ENCODE measurements around the gene CX3CL1.
A peak's percentile ranks its signal among the peaks of the same experiment; 100 is the strongest.

Gene CX3CL1

GRCh38 chr16:57422026-57422944 is 50.0 kb downstream of the CX3CL1 start:
- peak; percentile 90 for TF ChIP-seq CTCF (conservative IDR thresholded peaks at IDR 0.05; ENCODE audit: control insufficient read depth, insufficient read depth, low read depth, low read length)
- DNase-seq (ENCODE audit: low read depth): peak; percentile 65
- H3K4me3 ChIP-seq (ENCODE audit: control insufficient read depth, low read depth, low read length): no peak overlapping the region

GRCh38 chr16:57423152-57423551 is 50.9 kb downstream of the CX3CL1 start:
- no peak overlapping the region for H3K4me3 ChIP-seq (ENCODE audit: control insufficient read depth, low read depth, low read length)
- no peak for DNase-seq (ENCODE audit: low read depth)
- TF ChIP-seq CTCF (conservative IDR thresholded peaks at IDR 0.05; ENCODE audit: control insufficient read depth, insufficient read depth, low read depth, low read length): no peak

GRCh38 chr16:57424583-57424982 is 52.3 kb downstream of the CX3CL1 start:
- DNase-seq (ENCODE audit: low read depth): no peak
- TF ChIP-seq CTCF (conservative IDR thresholded peaks at IDR 0.05; ENCODE audit: control insufficient read depth, insufficient read depth, low read depth, low read length): no peak
- no peak overlapping the region for H3K4me3 ChIP-seq (ENCODE audit: control insufficient read depth, low read depth, low read length)

GRCh38 chr16:57426356-57426755 is 54.1 kb downstream of the CX3CL1 start:
- H3K4me3 ChIP-seq (ENCODE audit: control insufficient read depth, low read depth, low read length): no peak overlapping the region
- DNase-seq (ENCODE audit: low read depth): no peak
- TF ChIP-seq CTCF (conservative IDR thresholded peaks at IDR 0.05; ENCODE audit: control insufficient read depth, insufficient read depth, low read depth, low read length): no peak

- H3K4me3 ChIP-seq (ENCODE audit: control insufficient read depth, low read depth, low read length): no peak overlapping the region
- TF ChIP-seq CTCF (conservative IDR thresholded peaks at IDR 0.05; ENCODE audit: control insufficient read depth, insufficient read depth, low read depth, low read length): no peak
- no peak for DNase-seq (ENCODE audit: low read depth)
Observed at GRCh38 chr16:57427307-57427706, 55.0 kb downstream of the CX3CL1 start.

- no peak for TF ChIP-seq CTCF (conservative IDR thresholded peaks at IDR 0.05; ENCODE audit: control insufficient read depth, insufficient read depth, low read depth, low read length)
- peak; percentile 32 for DNase-seq (ENCODE audit: low read depth)
- no peak overlapping the region for H3K4me3 ChIP-seq (ENCODE audit: control insufficient read depth, low read depth, low read length)
Observed at GRCh38 chr16:57427824-57428223, 55.5 kb downstream of the CX3CL1 start.

All from fibroblast of mammary gland (primary cell).